ENCODE results near the gene C2CD4D.
A peak's percentile ranks its signal among the peaks of the same experiment; 100 is the strongest.

The C2CD4D gene

DNA sequence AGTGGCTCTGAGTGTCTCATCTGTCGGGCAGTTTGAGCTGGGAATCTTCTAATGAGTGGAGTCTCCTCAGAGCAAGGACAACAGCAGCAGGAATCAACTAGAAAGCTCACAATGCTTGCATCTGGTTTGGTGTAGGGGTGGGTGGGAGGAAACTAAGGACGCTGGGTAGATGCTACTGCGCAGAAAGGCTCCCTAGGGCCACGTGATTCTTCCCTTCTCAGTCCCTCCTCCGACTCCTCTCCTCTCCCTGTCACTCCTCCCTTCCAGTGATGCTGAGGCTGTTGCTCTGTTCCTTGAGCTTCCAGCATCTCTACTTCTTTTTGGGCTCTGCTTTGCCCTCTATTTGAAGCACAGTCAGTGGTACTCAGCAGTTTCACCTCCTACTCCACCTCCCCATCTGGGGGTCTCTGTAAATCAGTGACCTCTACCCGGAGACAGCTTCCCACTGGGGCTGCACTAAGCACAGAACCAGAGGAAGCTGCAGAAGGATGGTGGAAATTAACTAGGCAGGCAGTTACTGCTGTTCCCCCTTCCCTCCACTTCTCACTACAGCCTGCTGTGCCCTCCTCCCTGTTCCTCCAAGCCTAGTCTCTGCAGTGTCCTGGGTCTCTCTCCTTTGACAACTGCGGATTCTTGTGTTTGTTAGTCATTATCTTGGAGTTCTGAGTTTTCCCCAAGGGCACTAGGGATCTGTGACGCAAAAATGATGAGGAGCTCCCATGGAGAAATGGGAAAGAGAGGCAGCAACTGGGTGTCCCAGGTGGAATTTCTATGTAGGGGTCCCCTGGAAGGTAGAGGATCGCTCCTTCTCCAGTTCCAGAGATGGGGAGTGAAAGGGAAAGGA lies 40.2 kb downstream of the C2CD4D start:
- Histone ChIP-seq H4K20me1 (peaks cover 0 to 21% (median 0%) of the 10 kb centered on the region in 11 experiments; a peak in 1 of 22 replicates), H3K27ac (no peak overlapping the region), H3K9me3 (replicated peaks in 1 of 11) (no peaks in the 10 kb centered on the region), H3K9ac (no peak overlapping the region), H3K27me3 (peaks cover 0 to 13% (median 0%) of the 10 kb centered on the region in 11 experiments; a peak in 3 of 22 replicates), H3K4me2 (peak overlapping the region in 9 of 11 experiments; percentile 3 to 99 (median 91); a peak in 13 of 22 replicates), H3K36me3 (no peaks in the 10 kb centered on the region; a peak in 1 of 22 replicates), H3K4me1 (peaks cover 25 to 71% (median 58%) of the 10 kb centered on the region in 10 experiments), H3K4me3 (no peak overlapping the region)
- no peak for TF ChIP-seq Cebpa-rat (IDR thresholded peaks at IDR 0.05)

DNA sequence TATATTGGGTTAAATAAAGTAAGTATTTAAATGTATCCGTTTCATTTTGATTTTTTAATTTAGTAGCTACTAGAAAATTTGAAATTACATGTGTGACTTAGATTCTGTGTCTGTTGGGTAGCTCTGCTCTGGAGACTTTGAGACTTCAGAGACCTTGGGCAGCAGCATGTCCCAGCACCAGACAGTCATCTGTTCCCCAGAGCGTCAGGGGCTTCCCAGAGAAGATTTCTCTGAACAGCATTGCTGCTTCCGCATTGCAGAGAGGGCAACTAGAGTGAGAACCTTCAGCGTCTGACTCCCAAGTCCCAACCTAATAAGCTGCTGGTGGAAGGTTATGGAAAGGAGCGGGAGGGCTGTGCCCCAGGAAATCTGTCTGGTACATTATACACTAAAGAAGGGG lies 41.0 kb downstream of the C2CD4D start:
- no peak for TF ChIP-seq Cebpa-rat (IDR thresholded peaks at IDR 0.05)
- H3K9ac ChIP-seq, result no peak overlapping the region
- peaks cover 0 to 17% (median 0%) of the 10 kb centered on the region in 11 experiments; a peak in 1 of 22 replicates for H4K20me1 ChIP-seq
- H3K36me3 ChIP-seq, result no peaks in the 10 kb centered on the region; a peak in 1 of 22 replicates
- H3K4me3 ChIP-seq, result no peak overlapping the region
- H3K27me3 ChIP-seq, result peaks cover 0 to 13% (median 0%) of the 10 kb centered on the region in 11 experiments; a peak in 3 of 22 replicates
- H3K27ac ChIP-seq, result no peak overlapping the region
- H3K9me3 ChIP-seq (replicated peaks in 1 of 11), result no peaks in the 10 kb centered on the region
- H3K4me2 ChIP-seq, result peak overlapping the region in 3 of 11 experiments; percentile 3 to 27 (median 11); a peak in 4 of 22 replicates
- H3K4me1 ChIP-seq, result peaks cover 16 to 62% (median 49%) of the 10 kb centered on the region in 10 experiments

DNA sequence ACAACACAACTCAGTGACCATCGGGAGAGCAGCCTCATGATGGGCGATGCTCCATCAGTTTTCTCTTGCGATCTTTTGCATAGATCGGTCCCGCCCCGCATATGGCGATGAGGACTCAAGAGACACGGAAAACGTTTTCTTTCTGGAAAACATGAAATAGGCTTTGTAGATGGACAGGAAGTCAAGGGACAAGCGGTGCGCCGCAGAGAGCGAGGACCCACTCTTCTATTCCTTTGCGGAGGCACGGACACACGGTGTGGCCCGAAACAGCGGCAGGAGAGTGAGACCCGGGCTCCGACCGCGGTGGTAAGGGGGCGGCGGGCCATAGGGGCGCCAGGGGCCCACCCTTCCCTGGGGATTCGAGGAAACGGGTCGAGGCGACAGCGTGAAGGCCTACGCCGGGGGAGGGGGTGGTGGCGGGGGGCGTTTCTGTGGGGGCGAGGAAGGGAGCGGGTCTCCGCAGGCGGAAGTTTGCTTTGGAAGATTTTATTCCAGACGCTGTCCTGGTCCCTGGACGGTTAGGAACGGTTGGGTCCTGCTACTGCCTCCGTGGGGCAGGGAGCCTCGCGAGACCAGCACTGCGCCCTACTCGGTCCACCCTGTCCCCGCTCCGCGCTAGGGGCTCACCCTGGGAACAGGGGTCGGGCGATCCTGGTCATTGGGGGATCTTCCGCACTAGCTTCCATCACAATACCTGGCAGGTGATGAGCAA lies 48.5 kb downstream of the C2CD4D start:
- Histone ChIP-seq H3K36me3 (no peaks in the 10 kb centered on the region; a peak in 1 of 22 replicates), H3K9me3 (replicated peaks in 1 of 11) (no peaks in the 10 kb centered on the region), H3K27ac (peak overlapping the region in 9 of 11 experiments; percentile 9 to 41 (median 30); a peak in 10 of 22 replicates), H3K27me3 (no peaks in the 10 kb centered on the region), H3K4me2 (peak overlapping the region; percentile 94 to 99 (median 97)), H3K4me1 (peaks cover 5 to 35% (median 21%) of the 10 kb centered on the region in 10 experiments; a peak in 18 of 20 replicates), H4K20me1 (no peaks in the 10 kb centered on the region), H3K4me3 (peak overlapping the region; percentile 71 to 85 (median 74)), H3K9ac (peak overlapping the region; percentile 51 to 77 (median 73); a peak in 21 of 22 replicates)
- no peak for TF ChIP-seq Cebpa-rat (IDR thresholded peaks at IDR 0.05)

DNA sequence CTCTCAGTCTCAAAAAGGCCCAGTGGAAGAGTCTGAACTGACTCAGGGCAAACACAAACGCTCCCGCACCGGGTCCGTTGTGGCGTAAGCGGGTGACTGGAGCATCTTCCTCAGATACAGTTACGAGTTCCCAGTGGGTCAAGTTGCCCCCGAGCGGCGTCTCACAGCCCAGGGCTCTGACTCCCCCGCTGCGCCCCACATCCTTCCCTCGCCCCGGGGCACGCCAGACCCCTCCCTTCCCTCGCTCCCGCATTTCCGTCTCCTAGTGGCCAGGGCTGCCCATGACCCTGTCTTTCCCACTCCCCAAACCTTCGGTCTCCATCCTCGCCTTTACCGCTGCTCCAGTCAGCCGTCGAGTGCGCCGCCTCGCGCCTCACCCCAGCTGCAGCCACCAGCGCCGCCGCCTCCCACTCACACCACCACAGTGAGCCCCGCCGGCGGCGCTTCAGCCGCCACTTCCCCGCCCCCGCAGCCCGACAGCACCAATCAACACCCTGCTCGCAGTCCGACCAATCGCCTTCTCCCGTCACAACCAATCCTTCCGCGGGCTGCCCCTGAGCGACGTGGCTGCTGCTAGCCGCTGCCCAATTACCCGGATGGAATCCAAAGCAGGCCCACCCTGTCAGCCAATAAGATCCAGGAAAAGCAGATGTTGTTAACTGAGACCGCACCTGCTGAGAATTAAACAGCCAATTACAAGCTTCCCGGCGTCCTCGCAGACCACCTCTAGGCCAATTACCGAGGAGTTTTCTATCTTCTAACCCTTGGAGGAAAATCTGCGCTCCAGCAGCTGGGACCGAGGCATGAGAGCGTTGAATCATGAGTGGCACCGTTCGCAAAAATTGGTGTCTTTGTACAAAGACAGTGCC lies 49.3 kb downstream of the C2CD4D start, which contains the start of gene TDRKH:
TSS of gene TDRKH (minus strand) at position 430 of the 869 bp plus-strand sequence. CDS start 7,478 bp downstream, outside the sequence.
- Histone ChIP-seq H3K4me2 (peak within 1 kb of the TSS; percentile 94 to 99 (median 97)), H3K36me3 (no peaks in the 10 kb centered on the region; a peak in 1 of 22 replicates), H3K9me3 (replicated peaks in 1 of 11) (no peaks in the 10 kb centered on the region), H4K20me1 (no peaks in the 10 kb centered on the region), H3K27ac (peak within 1 kb of the TSS in 9 of 11 experiments; percentile 9 to 41 (median 30); a peak in 10 of 22 replicates), H3K4me1 (peaks cover 5 to 35% (median 19%) of the 10 kb centered on the region in 10 experiments; a peak in 18 of 20 replicates), H3K9ac (peak within 1 kb of the TSS; percentile 51 to 77 (median 73); a peak in 21 of 22 replicates), H3K4me3 (peak within 1 kb of the TSS; percentile 71 to 85 (median 74)), H3K27me3 (no peaks in the 10 kb centered on the region)
- no peak for TF ChIP-seq Cebpa-rat (IDR thresholded peaks at IDR 0.05)

All from BLaER1 treated with 17β-estradiol and CSF1 and Interleukin-3, amounts not matched to agents 10 nM and 100 nM (cell line).